Measurements from ENCODE around the gene METTL23. TPM values are rescaled to one million over a fixed set of nuclear protein-coding genes. Genes with fewer than 3 reads are reported as not detected.
"Not testable (repeated sequence)": the region's sequence is repeated elsewhere in the genome, so short reads cannot be mapped to it uniquely, and the experiment has no call there.

The METTL23 gene
- total RNA-seq, 1 donor from 2014 or later = 31.6 TPM

DNA sequence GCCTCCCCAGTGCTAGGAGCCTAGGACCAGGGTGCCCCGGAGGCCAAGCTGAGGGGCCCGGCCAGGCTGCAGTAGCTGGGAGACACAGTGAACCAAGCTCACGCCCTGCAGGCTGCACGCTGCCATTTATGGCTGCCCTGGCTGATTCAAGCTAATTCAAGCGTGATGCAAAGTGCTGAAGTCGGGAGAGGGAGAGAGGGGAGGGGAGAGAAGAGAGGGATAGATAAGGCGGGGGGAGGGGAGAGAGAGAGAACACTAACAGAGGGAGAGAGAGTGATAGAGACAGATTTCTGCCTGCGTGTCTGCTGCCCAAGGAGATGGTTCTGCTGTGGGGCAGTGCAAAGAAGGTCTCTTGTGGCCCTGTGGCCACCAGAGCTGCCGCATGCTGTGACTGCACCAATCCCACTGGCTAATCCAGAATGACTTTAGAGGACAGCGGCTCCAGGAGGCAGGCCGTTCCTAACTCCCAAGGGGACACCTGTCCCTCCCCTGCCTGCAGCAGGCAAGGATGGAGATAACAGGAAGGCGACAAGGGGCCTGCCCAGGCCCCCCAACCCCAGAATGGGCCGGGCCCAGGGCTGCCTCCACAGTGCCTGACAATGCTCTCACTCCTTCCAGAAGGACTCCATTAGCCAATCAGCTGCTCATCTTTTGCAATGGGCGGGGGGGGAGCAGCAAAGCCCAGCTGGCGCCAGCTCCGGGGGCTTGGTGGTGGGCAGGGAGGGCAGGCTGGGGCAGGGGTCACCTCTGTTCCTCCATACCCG is 28.8 kb upstream of the METTL23 start:
- H3K36me3 ChIP-seq = no peaks in the 10 kb centered on the region
- ATAC-seq = no peak
- no peaks in the 10 kb centered on the region for H3K27me3 ChIP-seq (ENCODE audit: low read depth)
- H3K27ac ChIP-seq = peak overlapping the region; percentile 76
- H3K9me3 ChIP-seq = no peaks in the 10 kb centered on the region
- intact Hi-C loops (cut with DNase I) = no loop called here
- DNase-seq = no peak
- TF ChIP-seq, protein P1, sequence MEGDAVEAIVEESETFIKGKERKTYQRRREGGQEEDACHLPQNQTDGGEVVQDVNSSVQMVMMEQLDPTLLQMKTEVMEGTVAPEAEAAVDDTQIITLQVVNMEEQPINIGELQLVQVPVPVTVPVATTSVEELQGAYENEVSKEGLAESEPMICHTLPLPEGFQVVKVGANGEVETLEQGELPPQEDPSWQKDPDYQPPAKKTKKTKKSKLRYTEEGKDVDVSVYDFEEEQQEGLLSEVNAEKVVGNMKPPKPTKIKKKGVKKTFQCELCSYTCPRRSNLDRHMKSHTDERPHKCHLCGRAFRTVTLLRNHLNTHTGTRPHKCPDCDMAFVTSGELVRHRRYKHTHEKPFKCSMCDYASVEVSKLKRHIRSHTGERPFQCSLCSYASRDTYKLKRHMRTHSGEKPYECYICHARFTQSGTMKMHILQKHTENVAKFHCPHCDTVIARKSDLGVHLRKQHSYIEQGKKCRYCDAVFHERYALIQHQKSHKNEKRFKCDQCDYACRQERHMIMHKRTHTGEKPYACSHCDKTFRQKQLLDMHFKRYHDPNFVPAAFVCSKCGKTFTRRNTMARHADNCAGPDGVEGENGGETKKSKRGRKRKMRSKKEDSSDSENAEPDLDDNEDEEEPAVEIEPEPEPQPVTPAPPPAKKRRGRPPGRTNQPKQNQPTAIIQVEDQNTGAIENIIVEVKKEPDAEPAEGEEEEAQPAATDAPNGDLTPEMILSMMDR (IDR thresholded peaks at IDR 0.05) = no peak
- H3K4me1 ChIP-seq = peaks cover 68% of the 10 kb centered on the region
- H3K4me3 ChIP-seq = no peak overlapping the region

DNA sequence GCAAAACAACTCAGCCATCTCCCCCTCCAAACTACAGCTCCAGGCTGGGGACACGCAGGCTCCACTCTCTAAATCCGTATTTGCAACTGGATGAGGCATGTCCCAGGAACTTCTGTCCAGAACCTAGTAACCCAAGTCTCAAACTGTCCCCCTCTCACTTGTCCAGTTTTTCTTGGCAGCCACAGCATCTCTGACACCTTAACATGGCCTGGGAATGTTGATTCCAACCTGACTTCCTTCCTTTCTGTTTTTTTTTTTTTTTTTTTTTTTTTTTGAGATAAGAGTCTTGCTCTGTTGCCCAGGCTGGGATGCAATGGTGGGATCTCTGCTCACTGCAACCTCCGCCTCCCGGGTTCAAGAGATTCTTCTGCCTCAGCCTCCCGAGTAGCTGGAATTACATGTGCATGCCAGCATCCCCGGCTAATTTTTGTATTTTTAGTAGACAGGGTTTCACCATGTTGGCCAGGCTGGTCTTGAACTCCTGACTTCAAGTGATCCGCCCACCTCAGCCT is 28.1 kb upstream of the METTL23 start:
- intact Hi-C loops (cut with DNase I); DNase-seq: not testable (repeated sequence)
- peaks cover 68% of the 10 kb centered on the region for H3K4me1 ChIP-seq

GRCh38 chr17:76700270-76700616 is 26.4 kb upstream of the METTL23 start:
- H3K4me1 ChIP-seq = peaks cover 60% of the 10 kb centered on the region
- ATAC-seq = peak; percentile 13 to 15

More for the DNA sequence above, 28.1 kb upstream of the METTL23 start:
- not testable (repeated sequence) for ATAC-seq; H3K4me3 ChIP-seq; H3K27me3 ChIP-seq (ENCODE audit: low read depth); H3K9me3 ChIP-seq; H3K36me3 ChIP-seq
- H3K27ac ChIP-seq = peak overlapping the region; percentile 76

GRCh38 chr17:76700617-76701470 is 25.8 kb upstream of the METTL23 start:
- ATAC-seq (peak; percentile 63 to 76), DNase-seq (no peak)
- H3K9me3 ChIP-seq = no peaks in the 10 kb centered on the region
- TF ChIP-seq, protein P1 (IDR thresholded peaks at IDR 0.05) = no peak
- H3K4me1 ChIP-seq = peaks cover 59% of the 10 kb centered on the region
- intact Hi-C loops (cut with DNase I) = no loop called here
- peak overlapping the region; percentile 28 for H3K4me3 ChIP-seq
- peak overlapping the region; percentile 88 for H3K27ac ChIP-seq
- H3K36me3 ChIP-seq = no peaks in the 10 kb centered on the region
- H3K27me3 ChIP-seq (ENCODE audit: low read depth) = no peaks in the 10 kb centered on the region

More at GRCh38 chr17:76700270-76700616, 26.4 kb upstream of the METTL23 start:
- no peak for DNase-seq
- intact Hi-C loops (cut with DNase I) = no loop called here
- TF ChIP-seq, protein P1 (IDR thresholded peaks at IDR 0.05) = no peak
- H3K4me3 ChIP-seq = peak overlapping the region; percentile 28
- no peaks in the 10 kb centered on the region for H3K9me3 ChIP-seq
- H3K36me3 ChIP-seq = no peaks in the 10 kb centered on the region
- peak overlapping the region; percentile 88 for H3K27ac ChIP-seq
- H3K27me3 ChIP-seq (ENCODE audit: low read depth) = no peaks in the 10 kb centered on the region

- TF ChIP-seq, protein P1 (IDR thresholded peaks at IDR 0.05) = no peak
- Histone ChIP-seq H3K9me3 (no peaks in the 10 kb centered on the region), H3K4me1 (peaks cover 53% of the 10 kb centered on the region), H3K4me3 (peak overlapping the region; percentile 28), H3K36me3 (no peaks in the 10 kb centered on the region), H3K27me3 (ENCODE audit: low read depth) (no peaks in the 10 kb centered on the region), H3K27ac (peak overlapping the region; percentile 88)
- DNase-seq = no peak
- ATAC-seq = peak in 1 of 2 donors; percentile 5
- intact Hi-C loops (cut with DNase I) = no loop called here
These were observed 25.1 kb upstream of the METTL23 start for GRCh38 chr17:76701471-76701967.
